ENCODE results near the gene DSCAM.

DSCAM gene

DNA sequence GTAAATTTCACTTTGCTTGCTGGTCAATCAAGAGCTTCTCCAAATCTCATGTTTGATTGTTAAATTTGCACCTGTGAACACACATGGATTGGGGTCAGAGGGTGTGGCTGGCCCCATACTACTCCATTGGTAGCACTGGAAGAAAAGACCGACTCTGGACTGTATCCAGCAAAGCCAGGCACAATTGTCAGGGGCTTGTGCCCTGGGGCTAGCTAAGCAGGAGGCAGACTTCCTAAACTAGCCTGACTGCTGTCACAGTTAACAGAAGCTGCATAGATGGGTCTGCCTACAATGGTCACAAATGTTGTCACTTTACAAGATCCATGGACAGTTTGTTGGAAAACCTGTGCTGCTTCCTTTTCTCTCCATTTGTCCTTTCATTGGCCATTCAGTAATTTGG lies 421.0 kb downstream of the DSCAM start:
- DNase-seq = no peak

DNA sequence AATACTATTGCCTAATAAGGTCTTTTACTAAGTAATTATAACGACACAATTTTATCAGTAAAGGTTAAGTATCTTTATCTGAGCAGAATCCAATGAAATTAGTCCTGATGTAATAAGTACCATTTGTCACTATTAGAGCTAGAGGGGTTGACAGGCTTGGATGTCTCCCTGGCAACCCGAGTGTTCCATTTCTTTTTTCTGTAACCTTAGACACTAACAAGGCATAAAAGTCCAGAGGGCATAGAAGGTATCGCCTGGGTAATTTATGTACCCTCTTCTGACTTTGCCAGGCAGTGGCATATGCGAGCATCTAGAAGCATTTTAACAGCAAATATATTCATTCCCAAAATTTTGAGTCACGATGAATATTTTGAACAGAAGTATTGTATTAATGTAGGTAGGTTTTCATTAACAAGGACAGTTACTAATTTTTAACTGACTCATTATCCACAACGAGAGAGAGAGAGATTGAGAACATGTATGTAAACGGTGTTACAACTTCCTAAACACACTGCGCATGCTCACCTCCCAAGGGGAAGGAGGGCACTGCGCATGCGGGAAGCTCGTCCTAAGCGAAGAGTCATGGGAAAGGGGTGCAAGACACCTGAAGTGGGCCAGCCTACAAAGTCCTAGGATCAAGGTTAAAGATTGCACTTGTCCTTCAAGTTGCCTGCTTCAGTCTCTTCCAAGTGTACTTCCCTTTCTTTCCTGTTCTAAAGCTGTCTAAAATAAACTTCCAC lies 423.9 kb downstream of the DSCAM start:
- DNase-seq = no peak

DNA sequence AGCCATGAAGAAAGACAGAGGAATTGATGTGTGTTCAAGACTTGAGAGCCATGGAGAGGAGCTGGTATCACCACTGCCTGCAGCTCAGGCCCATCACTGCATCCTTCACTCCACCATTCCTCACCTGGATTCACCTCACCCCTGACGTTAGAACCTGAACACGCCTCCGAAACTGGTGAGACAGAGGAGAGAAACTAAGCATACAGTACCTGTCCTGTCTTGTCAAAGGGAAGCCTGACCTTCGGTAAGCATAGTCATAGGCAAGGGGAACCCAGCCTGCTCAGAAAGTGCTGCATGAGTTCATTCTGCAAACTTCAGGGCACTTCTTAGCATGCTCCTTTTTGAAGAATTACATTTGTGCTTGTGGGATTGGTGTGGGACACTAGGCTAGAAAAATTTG lies 425.8 kb downstream of the DSCAM start:
- DNase-seq = no peak

DNA sequence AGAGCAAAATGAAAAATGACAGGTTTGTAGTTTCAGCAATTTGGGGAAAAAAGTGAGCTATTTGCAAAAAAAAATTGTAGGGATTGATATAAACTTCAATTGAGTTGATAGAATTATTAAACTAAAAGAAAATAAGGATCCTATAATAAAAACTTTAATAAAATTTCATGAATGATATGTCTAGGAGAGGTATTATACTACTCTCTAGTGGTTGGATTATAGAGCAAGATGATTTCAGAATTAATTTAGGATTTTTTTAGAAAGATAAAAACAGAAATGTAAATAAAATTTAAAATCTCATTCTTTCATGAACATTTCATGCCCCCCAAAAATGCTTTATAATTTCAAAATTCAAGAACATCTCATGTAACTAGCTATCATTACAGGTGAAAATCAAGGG lies 430.4 kb downstream of the DSCAM start:
- DNase-seq = no peak

DNA sequence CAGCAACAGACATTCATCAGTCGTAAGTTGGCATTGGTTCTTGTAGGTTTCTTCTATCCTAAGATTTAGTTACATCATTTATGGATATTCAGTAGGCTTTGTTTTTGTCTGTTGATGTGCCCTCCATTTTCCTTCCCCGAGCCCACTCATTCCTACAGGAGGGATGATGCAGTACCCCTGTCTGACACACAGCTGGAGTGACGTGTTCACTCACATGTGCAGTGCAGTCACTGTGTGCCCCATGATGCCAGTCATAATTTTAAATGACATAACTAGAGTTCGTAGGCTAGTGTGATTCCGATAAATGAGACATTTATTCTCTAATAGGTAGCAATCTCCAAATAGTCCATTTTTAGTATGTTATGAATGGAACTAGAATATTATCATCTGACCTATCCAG lies 438.4 kb downstream of the DSCAM start:
- no peak for DNase-seq

DNA sequence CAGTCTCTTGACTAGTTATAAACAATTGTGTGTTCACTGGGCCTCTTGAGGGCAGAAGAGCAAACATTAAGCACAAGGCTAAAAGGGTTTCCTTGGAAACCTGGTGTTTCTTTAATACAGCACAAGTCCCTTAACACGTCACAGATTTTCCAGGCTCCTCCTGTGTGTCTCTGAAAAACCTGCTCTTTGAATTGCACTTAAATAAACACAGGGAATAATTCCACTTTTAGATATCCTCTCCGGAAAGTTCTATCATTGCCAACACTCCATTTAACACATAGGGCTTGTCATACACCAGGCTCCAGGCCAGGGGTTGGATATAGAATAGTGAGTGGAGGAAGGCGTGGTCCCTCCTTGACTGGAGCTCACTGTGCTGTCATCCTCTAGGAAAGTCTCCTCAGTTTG lies 442.6 kb downstream of the DSCAM start:
- no peak for DNase-seq

DNA sequence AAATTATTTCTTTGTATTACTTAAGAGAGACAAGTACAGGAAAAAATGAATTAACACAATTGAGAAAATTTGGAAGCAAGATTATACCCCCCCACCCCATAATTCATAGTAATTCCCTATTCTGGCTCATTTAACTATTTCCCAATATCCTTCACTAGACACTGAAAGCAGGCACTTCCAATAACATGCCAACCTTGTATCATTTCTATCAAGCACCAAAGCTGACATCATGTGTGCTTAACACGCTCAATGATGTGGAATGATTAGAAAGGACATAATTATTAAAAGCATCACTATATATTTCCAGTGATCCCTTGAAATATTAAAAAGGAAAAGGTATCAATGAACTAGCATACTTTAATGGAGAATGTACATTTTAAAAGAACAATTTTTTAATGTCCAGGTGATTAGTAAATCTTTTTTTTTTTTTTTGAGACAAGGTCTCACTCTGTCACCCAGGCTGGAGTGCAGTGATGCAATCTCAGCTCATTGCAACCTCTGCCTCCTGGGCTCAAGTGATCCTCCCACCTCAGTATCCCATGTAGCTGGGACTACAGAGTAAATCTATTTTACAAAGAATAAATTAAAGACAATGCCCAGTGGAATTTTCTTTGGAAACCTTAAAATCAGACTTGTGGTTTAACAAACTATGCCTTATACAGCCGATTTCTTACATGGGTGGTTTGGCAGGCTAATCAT lies 443.9 kb downstream of the DSCAM start:
- DNase-seq = no peak

DNA sequence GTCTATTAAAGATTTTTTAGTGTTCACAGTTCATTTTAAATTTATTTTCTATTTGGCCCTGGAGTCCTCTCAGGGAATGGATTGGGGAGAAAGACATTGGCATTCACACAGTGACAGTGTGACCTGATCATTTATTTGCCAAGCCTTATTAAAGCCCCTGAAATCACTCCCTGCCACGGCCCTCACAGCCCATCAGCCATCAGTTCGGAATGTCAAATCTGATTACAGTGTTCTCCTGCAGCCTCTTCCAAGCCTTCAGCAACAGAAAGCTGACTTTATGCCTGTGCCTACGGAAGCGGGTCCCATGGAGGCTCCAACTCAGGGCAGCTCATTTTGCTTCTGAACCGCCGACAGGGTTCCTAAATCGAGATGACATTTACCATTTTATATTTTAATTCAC lies 451.2 kb downstream of the DSCAM start:
- DNase-seq = no peak

DNA sequence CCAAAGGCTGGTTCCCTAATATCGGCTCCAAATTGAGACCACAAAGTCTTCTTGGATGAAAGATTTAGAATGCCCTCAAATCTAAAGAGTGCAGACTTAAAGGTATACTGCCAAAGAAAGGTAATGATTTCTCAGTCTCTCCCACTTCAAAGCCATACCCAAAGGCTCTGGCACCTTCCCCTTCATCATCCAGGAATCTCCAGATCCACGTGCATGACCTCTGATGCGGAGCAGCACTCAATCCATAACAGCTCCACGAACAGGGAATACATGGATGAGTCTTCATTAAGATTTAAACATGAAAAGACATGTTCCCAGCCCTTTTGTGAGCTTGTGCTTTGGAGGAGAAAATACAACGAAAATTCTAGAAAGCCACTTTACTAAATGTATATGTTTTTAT lies 453.9 kb downstream of the DSCAM start:
- no peak for DNase-seq

DNA sequence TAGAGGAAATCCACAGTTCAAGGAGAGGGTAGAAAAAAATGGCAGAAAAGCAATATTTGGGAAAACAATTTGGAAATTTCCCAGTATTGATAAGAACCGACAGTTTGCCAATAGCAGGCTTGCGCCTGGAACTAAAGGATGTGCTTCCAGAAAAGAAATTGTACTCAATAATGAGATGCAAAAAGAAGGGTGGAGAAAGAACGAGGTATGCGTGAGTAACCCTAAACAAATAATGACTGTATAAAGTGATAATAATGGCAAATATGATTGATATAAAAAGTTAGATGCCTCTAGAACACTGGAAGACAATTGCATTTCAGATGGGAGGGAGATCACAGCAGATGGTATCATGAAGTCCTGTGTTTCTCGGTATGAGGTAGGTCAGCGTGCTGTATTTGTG lies 458.9 kb downstream of the DSCAM start:
- no peak for DNase-seq

DNA sequence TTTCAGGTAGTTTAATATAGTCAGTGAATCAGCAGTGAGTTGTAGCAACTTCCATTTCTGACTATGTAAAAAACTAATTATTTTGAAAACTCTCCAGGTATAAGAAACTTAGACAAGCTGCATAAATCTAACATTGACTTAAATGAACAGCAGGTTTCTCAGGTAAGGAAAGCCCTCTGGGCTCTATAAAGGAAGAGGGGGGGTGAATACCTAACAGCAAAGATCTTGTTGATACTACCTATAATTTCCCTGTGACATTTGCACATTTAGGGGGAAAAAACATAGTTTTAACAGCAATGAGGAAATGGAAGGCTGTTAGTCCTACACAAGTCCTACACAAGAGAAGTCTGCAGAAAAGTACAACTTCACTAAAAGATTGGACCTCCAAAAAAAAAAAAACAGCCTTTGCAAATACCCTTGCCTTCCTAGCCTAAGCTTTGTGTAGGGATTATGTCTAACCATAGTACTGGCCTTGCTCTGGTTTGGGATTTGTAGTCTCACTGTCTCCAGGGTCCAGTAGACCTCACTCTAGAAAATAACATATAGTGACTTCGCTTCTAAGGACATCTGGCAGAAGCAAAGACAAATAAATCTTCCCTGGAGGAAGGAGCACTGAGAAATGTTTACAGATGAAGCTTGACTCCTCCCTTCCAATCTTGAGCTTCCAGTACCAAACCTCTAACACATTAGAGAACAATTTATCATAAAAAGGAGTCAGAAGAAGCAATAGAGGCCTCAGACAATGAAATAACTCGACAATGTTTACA lies 459.8 kb downstream of the DSCAM start:
- no peak for DNase-seq

DNA sequence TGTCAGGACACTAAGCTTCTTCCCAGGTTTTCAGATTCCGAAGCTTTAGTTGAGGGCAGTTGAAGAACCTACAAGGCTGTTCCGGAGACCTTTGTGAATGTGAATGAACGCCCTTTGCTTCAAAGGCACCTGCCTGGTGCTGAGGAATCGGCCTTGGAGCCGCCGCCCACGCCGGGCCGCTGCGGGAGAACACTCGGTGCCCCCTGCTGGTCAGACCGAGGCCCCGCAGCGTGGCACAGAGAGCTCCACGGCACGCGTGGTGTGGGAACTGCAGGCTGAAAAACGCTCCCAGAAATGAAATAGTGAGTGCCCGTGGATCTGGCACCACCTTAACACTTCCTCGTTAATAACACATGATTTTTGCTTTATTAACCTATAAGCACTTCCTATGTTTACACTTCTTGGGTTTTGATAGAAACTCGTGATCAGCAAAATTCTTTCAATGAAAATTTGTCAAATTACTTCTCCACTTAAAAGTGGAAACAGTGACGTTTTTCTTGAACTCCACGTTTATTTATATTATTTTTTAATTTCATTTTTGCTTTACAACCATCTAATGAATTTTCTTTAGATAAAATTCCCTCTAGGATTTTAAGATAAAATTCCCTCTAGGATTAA lies 460.6 kb downstream of the DSCAM start:
- DNase-seq = peak in 1 of 2 donors; percentile 1

DNA sequence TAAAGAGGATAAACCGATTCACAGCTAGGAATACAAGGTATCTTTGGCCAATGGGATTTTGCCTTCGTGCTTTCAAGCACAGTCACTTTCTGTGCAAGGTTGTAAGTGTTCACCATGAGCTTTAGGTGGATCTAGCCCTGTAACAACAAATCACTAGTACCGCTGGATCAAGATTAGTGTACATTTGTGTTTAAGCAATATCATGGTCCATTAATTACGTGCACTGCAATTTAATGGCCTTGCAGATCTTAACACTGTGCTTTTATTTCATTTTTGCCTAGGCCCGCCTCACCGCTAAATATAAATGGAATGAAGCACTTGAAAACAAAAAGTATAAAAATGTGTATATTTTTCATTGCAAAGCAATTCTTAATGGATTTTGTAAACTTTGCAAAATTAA lies 461.1 kb downstream of the DSCAM start:
- no peak for DNase-seq

DNA sequence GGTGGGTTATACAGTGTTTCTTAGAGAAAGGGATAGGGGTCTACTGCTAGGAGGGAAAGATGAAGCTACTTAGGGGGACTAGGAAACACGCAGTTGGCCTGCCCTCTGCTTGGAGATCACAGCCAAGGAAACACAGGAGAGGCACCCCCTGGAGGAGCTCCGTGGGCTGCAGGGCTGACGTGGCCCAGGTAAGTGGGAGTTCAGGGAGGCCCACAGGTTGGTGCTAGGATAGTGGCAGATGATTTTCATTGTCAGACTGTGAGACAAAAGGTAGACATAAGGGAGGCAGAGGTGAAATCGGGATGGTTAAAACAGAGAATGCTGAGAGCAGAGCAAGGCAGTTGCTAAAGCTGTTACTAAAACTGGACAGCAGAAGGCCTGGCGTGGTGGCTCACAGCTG lies 463.0 kb downstream of the DSCAM start:
- no peak for DNase-seq

DNA sequence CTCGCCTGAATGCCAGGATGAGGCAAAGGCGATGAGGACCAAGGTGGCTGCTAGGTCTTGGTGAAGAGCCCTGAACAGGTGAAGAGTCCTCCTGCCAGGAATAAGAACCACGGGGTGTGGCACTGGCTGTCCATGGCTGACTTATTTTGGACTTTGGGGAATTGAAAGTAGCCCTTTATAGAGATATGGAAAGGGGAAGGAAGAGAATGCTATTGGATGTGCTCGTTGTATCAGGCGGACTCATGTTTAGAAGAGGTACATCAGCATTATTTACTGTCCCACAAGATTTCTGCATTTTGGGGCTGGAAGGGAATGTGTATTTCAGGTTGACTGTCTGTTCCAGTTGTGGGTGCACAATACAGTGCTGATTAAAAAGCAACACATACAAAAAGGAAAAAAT lies 465.8 kb downstream of the DSCAM start:
- no peak for DNase-seq

DNA sequence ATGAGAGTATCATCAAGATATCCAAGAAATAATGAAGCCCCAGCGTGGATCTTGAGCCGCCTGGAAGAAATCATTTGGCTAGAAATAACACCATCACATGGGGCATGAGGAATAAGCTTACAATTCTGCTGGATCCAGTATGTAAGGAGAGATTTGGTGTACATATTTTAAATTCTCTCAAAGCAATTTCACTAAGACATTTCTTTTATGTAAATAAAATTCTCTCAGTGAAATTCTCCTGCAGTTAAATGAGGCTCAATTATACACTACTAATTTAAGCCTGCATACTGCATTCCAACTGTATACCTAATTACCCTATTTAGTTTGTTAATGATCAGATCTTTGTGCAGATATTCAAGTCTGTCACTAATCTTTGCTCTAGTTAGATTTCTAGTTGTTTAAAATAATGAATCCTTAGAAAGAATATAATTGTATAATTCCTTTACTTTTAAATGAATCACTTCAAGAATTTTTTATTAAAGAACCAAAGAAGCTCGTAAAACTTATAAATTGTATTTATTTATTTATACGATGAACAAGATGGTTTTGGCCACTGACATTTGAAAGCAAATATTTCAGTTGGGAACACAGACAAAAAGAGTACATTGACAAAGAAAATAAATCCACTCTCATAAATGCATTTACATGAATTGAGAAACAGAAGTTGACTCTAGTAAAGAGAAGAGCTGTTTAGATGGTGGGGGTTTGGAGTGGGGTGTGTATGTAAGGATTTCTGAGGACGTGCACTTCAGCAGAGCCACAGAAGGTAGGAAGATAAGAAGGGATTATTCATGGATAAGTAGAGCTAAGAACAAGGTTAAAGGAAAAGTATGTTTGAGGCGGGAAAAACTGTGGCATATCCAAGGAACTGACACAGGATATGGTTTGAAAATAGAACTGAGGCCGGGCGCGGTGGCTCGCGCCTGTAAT lies 466.8 kb downstream of the DSCAM start:
- no peak for DNase-seq

DNA sequence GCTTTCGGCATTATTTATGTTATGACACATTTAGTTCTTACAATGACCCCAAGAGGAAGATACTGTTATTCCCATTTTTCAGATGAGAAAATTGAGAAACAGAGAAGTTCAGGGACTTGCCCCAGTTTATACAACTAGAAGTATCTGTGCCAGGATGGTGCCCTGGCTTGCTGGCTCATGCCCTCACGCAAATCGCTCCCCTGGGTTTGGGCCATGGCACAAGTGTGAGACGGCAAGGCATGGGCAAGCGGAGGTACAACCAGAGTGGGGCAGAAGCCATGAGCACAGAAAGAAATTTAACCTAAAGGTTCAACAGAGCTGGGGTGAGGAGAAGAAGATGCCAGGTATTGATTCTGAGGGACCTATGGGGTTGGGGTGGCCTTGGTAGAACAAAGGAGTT lies 469.8 kb downstream of the DSCAM start:
- DNase-seq = no peak

DNA sequence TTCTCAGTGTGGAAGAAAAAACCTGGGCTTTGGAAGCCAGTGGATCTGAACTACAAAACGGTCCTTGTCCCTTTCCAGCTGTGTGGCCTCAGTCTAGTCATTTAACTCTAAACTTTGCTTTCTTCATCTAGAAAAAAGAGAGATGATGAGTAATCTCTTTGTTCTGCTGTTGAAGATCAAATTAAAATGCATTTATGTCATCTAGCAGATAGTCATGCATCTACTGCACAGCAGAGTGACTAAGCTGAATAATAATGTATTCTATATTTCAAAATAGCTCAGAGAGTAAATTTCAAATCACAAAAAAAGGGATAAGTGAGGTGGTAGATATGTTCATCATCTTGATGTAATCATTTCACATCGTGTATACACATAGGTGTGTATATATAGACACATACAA lies 473.2 kb downstream of the DSCAM start:
- DNase-seq = no peak

DNA sequence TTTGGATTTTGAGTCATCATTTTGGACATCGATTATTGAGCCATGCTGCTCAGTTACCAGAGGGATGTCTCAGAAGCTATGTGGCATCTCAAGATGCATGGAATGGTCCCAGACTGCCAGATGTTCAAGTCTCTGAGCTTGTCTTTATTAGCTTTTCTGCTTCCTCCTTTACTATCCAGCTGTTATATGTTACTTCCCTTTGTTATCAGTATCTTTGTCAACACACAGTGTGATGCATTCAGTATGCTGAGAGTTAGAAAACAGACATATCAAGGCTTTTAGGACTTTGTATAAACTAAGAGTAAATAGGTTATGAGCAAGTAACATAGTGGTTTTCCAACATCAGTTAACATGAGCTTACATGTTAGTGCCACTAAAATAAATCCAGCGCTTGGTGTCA lies 474.5 kb downstream of the DSCAM start:
- no peak for DNase-seq

DNA sequence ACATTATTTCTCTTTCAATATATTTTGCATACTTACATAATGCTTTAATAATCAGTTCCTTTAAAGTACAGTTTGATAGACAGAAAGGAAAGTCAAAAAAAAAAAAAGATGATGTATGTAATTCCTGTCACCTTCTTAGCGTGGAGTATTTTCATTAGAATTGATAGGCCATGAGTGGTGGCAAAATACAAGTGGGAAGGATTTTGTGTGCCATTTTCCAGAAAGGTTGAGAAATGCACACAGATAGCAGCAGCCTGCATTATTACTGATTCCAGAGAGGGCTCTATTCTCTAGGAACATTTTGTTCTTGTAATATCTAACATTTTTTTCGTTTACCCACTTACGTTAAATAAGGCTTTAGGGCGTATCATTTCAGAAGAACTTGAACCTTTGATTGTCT lies 475.6 kb downstream of the DSCAM start:
- no peak for DNase-seq

DNA sequence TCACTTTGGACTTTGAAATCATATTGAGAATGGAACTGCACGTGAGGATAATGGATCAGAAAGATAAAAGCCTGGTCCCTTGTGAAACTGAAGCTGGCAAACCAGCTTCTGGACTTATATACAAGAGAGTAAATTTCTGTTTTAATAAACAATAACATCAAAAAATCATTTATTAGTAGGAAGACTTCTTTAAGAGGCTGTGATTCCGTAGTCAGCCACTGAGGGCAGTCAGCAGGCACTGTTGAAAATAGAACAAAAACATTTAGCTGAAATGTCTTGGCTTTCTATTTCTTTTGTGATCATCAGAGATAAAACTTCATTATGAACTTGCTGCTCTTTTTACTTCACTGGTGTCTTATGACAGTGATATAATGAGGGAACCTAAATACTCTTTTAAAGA lies 490.3 kb downstream of the DSCAM start:
- no peak for DNase-seq

DNA sequence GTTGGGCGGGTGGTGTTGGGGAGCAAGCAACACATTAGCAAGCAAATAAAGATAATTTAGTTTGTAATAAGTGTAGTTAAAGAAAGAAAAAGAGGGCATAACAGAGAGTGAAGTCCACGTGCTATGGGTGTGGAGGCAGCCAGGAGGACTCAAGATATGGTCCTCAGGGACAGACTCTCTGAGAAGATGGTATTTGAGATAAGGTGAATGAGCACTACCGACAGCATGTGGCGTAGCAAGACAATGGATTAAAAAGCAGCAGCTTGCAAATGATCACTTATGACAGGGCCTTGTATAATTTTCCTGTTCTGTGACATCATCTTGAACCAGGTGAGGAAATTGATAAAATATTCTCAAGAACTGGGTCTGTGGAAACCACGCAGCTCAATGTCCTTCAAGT lies 491.9 kb downstream of the DSCAM start:
- DNase-seq = no peak

DNA sequence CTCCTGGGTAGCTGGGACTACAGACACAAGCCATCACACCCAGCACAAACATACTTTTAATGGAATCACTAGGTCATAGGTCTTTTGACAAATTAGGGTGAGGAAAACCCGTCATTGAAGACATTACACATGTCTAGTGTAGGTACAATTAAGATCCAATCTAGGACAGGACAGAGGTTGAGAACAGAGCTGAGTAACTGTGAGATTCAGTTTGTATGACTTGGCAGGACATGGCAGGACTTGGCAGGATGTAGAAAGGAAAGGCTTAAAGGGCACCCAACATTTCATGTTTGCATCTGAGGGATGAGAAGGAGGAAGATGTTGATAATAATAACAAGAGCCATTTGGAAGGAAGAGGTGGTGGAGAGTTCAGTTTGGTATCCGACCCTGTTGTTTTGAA lies 496.0 kb downstream of the DSCAM start:
- no peak for DNase-seq
